Measurements from ENCODE around the gene N4BP2L1.
"Not testable (repeated sequence)": the region's sequence is repeated elsewhere in the genome, so short reads cannot be mapped to it uniquely, and the experiment has no call there.

Gene N4BP2L1

DNA sequence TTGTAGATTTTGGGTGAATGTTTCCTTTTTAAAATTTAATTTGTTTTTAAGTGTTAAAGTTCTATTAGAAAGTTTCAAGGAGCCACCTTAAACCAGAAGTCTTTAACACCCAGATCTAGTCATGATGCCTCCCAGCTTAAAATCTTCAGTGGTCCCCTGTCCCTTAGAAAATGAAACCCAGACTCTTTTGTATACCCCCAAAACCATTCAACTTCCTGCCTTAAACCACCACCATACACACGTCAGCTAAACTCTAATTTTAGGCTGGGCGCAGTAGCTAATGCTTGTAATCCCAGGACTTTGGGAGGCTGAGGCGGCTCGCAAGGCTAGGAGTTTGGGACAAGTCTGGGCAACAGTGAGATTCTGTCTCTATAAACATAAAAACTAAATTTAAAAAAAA, 37.9 kb downstream of the N4BP2L1 start:
- no peak for DNase-seq

DNA sequence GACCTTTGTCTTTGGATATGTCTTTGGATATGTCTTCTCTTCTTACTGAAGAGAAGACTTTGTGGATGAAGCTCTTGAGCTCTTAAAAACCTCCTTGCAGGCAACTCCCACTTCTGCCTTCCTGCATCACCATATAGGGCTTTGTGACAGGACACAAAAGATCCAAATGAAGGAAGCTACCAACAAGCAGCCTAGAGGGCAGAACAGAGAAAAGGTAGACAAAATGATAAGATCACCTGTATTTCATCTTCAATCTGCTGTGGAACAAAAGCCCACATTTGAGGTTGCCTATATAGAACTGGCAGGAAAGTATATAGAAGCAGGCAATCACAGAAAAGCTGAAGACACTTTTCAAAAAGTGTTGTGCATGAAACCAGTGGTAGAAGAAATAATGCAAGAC, 42.5 kb downstream of the N4BP2L1 start:
- DNase-seq = no peak

DNA sequence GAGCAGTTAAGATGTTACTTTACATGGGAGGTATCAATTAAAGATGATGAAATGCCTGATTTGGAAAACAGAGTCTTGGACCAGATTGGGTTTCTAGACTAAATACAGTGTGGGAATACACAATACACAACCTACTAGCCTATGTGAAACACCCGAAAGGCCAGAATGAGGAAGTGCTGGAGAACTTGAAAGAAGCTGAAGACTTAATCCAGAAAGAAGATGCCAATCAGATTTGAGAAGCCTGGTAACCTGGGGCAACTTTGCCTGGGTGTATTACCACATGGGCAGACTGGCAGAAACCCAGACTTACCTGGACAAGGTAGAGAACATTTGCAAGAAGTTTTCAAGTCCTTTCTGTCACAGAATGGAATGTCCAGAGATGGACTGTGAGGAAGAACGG, 43.2 kb downstream of the N4BP2L1 start:
- DNase-seq = no peak

DNA sequence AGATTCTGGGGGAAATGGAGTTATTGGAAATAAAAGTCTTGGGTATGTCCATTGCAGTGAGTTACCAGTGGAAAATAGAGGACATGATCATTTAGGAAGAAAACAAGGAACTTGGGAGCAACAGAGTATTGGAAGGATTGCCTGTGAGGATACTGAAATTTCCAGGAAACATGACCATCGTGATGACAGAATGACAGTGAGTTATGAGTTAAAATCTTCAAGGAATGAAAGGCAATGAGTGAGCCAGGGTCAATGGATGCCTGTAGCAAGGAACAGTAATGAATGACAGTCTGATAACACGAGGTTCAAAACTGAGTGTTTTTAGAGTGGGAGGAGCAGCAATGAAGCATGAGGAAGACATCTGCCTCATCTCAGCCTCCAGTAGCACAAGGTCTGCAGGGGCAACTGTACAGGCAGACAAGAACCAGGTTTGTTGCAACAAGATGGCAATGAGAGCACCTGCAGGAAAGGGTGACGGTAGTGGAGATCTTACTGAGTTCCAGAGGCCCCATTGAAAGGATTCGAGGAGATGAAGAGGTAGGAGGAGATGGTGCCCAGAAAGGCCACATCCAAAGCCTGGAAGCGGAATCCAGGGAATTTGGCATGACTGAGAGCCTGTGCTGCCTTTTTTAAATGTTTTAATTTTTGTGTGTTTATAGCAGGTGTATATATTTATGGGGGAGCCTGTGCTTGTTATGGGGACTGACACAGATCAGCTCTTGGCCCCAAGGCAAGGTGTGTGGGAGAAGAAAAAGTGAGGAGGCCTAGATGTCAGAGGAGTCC, 43.9 kb downstream of the N4BP2L1 start:
- no peak for DNase-seq

DNA sequence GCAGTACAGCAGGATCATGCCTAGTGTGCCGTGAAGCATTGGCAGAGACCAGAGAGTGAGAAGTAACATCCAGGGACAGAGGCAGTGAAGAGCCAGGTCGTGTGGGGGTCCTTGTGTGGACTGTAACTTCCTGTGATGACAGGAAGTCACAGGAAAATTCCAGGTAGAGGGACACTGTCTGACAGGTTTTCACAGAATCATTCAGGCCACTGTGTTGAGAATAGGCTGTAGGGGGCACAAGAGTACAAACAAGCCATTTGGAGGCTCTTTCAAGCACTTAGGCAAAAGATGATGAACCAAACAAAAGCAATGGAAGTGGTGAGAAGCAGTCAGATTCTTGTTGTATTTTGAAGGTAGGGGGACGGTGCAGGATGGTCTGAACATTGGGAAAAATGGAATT, 46.4 kb downstream of the N4BP2L1 start:
- DNase-seq = peak; percentile 38

DNA sequence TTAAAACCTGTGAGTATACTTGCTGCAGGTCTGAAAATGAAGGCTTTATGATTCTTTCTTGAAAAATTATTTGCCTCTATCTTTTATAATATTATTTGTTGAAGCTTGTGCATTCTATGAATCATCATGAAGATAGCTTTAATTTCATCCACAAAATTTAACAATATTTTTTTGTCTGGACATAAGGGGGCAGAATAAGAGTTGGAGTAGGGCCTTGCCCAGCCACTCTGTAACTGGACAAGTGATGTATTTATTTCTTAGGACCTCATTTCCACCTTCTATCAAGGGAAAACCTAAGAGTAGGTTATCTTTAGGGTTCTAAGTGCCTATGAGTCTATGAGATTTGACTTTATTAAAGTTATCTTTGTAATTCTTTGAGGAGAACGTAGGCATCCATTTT, 49.9 kb downstream of the N4BP2L1 start:
- no peak for DNase-seq

DNA sequence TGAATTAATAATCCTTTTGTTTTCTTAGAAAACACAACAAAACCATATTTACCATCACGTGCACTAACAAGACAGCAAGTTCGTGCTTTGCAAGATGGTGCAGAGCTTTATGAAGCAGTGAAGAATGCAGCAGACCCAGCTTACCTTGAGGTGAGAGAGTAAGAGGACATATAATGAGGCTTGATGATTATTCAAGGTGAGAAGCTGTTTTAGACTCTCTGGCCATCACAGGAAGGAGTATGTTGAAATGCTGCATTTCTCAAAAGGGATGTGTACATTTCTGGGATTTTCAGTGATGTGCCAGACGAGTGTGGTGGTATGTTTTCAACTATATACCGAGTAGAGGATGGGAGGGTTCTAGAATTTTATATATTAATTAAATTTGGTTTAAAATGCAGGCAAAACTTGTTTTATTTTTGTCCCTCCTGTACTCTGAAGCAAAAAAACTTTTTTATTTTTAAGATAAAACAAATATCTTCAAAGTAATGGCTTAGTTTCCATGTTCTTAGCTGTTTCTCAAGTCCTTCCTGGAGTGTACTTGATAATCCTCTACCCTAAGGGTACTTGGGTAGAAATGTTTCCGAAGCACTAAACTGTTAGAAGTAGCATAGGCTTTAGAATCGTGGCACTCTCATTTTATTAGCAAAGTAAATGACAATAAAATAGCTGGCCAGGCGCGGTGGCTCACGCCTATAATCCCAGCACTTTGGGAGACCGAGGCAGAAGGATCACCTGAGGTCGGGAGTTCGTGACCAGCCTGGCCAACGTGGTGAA, 51.1 kb downstream of the N4BP2L1 start:
- DNase-seq = no peak

DNA sequence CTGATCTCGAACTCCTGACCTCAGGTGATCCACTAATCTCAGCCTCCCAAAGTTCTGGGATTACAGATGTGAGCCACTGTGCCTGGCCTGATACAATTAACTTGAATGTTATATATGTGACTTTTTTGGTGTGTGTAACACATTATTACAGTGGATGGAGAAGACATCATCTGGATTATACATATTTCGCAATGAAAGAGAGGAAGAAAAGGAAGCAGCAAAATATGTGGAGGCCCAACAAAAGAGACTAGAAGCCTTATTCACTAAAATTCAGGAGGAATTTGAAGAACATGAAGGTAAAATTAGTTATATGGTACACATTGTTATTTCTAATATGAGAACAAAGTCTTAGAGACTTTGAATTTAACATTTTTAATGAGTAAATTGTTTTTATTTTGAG, 57.1 kb downstream of the N4BP2L1 start:
- DNase-seq = no peak

DNA sequence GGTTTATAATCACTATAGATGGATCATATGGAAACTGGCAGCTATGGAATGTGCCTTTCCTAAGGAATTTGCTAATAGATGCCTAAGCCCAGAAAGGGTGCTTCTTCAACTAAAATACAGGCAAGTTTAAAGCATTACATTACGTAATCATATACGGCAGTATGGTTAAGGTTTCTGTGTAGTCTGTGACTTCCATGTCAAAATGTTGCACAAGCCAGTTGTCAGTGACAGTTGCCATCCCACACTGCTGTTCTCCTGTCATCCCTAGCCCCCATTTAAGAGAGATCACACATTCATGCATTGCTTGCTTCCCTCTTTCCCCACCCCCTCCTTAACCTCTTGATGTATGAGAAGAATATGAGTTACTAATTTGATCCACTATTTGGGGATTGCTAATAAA, 65.4 kb downstream of the N4BP2L1 start:
- no peak for DNase-seq

DNA sequence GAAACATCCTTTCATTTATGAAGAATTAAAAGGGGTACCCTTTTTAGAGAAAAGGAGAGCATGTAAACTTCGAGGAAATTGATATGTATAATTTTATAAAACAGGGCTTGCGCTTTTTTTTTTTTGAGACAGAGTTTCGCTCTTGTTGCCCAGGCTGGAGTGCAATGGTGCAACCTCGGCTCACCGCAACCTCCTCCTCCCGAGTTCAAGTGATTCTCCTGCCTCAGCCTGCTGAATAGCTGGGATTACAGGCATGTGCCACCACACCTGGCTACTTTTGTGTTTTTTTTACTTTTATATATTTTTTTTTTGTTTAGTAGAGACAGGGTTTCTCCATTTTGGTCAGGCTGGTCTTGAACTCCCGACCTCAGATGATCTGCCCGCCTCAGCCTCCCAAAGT, 72.0 kb downstream of the N4BP2L1 start:
- not testable (repeated sequence) for DNase-seq

DNA sequence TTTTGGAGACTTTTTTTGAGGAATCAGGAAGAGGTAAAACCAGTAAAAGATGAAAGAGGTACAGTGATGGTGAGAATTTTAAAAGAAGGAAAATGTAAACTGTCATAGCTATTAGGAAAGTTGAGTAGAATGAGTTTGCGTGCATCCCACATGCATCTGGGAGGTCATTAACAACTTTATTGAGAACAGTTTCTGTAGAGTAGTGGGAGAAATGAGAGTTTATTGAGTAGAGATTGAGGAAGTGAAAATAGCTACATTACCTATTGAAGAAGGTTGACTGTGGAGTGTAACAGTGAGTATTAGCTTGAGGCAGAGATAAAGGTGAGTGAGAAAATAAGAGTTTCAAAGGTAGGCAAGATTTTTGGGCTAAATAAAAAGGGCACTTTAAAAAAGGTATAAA, 73.9 kb downstream of the N4BP2L1 start:
- DNase-seq = no peak

DNA sequence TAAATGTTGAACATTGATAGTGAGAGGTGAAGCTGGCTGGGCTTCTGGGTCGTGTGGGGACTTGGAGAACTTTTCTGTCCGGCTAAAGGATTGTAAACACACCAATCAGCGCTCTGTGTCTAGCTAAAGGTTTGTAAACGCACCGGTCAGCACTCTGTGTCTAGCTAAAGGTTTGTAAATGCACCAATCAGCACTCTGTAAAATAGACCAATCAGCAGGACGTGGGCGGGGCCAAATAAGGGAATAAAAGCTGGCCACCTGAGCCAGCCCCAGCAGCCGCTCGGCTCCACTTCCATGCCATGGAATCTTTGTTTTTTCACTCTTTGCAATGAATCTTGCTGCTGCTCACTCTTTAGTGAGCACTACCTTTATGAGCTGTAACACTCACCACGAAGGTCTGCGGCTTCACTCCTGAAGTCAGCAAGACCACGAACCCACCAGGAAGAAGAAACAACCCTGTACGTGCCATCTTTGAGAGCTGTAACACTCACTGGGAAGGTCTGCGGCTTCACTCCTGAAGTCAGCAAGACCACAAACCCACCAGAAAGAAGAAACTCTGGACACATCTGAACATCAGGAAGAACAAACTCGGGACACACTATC, 77.0 kb downstream of the N4BP2L1 start:
- not testable (repeated sequence) for DNase-seq

All from midbrain (tissue), 1 donor.